Stimulated activated CD8-positive, alpha-beta memory T cell treated with anti-CD3 and anti-CD28 coated beads, Interleukin-2, amount 100 ng/mL, for 48 hours (primary cell): ENCODE measurements around the gene ARRDC5.
A peak's percentile ranks its signal among the peaks of the same experiment; 100 is the strongest.
"Not testable (repeated sequence)": the region's sequence is repeated elsewhere in the genome, so short reads cannot be mapped to it uniquely, and the experiment has no call there.

ENCODE experiments used
- DNase-seq, 2 donors: peaks; one replicate each; pipeline ENCODE4 v3.0.0-alpha.2; 2020; ENCODE audit warnings: low read depth in 2 of 2

ARRDC5 gene

DNA sequence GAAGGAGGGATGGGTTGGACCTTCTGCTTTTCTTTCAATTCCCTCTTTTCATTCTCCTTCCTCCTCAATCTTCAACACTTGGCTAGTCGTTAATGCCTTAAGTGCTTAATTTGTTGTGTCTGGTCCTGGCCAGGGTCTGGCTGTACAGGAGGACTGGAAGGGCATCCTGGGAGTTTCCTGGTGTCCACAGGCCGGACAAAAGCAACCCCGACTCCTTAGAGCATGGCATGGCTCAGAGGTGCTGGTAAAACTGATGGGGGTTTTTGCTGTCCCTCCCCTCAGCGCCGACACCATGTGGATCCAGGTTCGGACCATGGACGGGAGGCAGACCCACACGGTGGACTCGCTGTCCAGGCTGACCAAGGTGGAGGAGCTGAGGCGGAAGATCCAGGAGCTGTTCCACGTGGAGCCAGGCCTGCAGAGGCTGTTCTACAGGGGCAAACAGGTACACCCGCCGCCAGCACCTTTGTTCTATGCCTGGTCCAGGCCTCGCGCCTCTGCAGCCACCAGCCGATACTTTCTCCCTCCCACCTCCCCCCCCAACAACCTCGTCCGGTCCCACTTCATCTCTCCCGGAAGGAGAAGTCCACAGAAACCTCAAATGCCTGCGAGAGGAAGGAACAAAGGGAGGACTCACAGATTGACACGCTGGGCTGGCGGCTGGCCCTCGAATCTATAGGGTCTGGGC lies 8.0 kb upstream of the ARRDC5 start:
- DNase-seq, result no peak

DNA sequence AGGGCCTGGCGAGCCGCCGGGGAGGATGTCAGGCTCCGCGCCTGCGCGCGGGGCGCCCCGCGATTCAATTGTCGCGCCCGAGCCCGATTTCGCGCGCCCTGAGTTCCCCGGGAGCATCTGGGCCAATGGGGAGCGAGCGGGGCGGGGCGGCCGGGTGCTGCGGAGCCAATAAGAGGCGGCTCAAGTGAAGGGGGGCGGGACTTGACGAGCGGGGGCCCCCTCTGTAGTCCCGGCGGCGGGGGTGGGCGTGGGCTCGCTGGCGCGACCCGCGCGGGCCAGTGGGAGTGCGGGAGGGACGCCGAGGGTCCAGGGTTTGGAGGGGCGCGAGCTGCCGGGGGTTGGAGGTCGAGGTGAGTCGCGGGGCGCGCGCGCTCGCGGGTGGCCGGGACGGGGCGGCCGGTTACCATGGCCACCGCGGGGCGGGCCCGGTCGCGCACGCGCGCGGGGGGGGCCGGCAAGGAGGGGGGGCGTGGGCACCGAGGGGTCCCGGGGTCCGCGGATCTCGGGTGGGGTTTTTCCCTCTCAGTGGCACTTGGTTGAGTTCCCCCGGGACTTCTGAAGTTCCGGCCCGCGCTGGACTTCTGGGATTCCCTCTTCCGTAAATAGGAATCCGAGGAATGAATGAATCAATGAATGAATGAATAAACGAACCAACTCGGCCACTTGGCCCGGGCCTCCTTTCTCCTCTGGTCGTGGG lies 7.3 kb upstream of the ARRDC5 start:
- DNase-seq, result peak; percentile 93 to 96

DNA sequence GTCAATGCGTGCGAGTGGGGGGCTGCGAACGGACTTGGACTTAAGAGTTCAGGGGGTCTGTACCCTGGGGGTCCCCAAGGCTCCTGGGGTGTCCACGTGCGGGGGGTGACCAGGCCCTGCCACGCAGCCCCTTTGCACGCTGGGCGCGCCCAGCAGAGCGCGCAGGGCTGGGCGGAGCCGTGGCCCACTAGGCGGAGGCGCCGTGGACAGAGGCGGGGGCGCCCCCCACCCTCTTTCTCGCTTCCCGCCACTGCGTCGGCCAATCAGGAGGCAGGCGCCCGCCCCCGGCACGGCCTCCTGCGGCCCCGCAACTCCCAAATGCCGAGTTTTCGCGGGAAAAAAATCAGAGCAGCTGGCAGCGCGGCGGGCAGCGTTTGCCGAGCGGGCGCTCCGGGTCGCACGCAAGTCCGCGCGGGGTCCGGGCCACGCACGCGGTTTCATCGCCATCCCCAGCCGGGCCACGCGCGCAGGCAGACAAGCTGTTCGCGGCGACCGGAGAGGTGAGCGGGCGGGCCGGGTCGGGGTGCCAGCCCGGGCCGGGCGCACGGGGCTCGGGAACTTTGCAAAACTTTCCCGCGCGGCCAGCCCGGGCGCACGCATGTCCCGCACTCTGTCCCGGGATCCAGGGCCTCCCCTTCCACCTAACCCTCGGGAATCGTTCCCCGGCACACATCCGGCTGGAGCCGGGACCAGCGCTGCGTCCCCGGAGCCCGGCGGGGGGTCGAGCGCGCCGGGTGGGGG lies 6.6 kb upstream of the ARRDC5 start, which contains the start of gene UHRF1:
Gene UHRF1, plus strand, starts transcription at position 346 of the 741 bp plus-strand sequence. CDS start 1,385 bp downstream, outside the sequence.
- DNase-seq, result peak; percentile 76 to 77

DNA sequence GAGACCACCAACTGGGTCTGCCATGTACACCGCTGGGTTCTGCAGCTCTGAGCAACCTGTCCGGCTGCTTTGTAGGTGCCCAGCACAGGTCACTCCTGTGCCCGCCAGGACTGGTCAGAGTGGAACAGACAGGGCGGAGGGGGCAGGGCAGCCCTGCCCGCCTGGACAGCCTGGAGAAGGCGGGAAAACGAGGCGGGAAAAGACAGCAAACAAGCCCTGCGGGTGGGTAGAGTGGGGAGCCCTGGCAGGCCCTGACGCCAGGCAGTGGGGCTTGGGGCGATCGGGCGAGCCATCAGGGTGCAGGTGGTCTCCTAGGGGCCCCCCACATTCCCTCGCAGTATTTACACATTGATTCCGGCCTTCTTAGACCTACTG lies 6.1 kb upstream of the ARRDC5 start:
- DNase-seq, result no peak

DNA sequence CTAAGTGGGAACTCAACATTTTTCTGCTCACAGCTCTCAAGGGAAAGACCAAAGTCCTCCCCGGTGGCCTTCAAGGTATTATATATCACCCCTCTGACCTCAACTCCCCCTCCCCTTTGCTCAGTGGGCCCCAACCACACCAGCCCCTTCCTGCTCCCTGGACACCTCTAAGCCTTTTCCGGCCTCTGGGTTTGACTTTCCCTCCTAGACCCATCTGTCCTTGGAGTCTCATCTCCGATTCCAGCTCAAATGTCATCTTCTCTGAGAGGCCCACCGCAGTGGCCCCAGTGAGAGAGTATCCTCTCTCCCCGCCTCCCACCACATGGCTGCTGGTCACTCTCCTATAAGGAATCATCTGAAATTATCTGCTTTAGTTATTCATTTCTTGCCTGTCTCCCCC lies 5.7 kb upstream of the ARRDC5 start:
- DNase-seq, result no peak

DNA sequence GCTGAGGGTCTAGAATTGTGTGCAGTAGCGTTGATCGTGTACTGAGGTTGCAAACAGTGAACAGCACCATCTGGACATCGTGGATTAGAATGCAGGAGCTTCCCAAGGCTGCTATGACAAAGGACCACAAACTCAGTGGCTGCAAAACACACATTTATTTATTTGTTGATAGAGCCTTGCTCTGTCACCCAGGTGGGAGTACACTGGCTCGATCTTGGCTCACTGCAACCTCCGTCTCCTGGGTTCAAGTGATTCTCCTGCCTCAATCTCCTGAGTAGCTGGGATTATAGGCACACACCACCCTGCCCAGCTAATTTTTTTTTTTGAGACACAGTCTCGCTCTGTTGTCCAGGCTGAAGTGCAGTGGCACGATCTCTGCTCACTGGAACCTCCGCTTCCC lies 4.3 kb upstream of the ARRDC5 start:
- DNase-seq, result no peak

DNA sequence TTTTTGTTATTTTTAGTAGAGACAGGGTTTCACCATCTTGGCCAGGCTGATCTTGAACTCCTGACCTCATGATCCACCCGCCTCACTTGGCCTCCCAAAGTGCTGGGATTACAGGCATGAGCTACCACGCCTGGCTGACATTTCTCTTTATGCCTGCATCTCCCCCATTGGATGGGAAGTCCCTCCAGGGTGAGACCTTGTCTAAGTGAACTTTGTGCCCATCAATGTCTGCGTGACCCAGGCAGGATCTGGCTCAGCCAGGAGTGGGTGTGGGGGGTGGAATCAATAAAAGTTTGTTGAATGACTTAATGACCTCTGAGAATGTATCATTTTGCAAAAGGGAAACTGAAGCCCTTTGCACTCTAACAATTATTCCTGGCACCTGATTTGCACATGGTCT lies 1.8 kb upstream of the ARRDC5 start:
- no peak for DNase-seq

DNA sequence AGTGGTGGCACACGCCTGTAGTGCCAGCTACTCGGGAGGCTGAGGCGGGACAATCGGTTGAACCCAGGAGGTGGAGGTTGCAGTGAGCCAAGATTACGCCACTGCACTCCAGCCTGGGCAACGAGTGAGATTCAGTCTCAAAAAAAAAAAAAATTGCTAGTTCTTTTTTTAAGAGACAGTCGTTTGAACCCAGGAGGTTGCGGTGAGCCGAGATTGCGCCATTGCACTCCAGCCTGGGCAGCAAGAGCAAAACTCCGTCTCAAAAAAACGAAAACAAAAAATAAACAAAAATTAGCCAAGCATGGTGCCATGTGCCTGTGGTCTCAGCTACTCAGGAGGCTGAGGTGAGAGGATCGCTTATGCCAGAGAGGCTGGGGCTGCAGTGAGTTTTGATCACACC lies 1.8 kb downstream of the ARRDC5 start:
- DNase-seq, result not testable (repeated sequence)

DNA sequence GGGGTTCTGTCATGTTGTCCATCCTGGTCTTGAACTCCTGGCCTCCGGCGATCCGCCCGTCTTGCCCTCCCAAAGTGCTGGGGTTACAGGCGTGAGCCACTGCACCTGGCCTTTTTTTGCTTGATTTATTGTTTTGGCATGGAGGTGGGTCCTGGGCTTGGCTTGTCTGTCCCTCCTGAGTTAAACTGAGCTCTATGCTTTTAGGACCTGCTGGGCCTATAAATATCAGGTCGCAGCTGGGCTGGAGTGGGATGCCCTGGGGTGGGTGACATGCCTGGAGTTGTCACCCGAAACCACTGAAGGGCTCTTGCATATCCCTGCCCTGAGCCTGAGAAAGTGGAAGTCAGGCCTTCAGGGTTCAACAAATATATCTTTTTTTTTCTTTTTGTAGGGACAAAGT lies 5.5 kb downstream of the ARRDC5 start:
- DNase-seq, result no peak

DNA sequence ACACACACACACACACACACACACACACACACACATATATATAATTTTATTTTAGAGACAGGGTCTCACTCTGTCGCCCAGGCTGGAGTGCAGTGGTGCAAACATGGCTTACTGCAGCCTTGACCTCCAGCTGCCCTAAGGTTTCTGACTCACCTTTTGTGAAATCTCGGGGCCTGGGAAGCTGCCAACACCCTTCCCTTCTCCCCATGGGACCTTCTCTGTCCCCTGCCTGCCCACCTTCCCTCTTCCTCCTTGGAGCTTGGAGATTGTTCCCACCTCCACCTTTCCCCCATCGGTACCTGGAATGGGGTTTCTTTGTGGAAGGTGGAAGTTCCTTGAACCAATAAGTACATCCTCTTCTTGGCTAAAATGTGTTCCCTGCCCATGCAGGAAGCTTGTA lies 6.3 kb downstream of the ARRDC5 start:
- DNase-seq, result no peak

DNA sequence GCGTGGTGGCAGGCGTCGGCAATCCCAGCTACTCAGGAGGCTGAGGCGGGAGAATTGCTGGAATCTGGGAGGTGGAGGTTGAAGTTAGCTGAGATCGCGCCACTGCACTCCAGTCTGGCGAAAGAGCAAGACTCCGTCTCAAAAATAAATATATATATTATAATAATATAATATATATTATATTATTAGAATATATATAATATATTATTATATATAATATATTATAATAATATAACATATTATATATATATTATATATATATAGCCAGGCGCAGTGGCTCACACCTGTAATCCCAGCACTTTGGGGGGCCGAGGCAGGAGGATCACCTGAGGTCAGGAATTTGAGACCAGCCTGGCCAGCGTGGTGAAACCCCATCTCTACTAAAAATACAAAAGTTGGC lies 9.7 kb downstream of the ARRDC5 start:
- not testable (repeated sequence) for DNase-seq

DNA sequence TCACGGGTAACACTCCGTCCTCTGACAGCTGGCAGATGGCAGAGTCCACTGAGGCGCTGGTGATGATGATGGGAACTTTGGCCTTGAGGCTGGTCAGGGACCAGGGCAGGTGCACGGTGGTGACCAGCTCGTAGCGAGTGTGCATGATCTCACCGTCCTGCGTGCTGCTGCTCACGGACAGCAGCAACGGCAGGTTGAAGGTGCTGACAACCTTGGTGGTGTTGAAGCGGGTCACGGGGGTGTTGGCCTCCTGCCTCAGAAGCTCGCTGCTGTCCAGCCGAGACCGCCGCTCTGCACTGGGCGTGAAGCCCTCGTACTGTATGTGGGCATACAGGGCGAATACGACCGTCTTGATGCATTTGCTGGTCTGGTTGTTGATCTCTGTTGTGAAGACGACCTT lies 11.6 kb downstream of the ARRDC5 start:
- no peak for DNase-seq

DNA sequence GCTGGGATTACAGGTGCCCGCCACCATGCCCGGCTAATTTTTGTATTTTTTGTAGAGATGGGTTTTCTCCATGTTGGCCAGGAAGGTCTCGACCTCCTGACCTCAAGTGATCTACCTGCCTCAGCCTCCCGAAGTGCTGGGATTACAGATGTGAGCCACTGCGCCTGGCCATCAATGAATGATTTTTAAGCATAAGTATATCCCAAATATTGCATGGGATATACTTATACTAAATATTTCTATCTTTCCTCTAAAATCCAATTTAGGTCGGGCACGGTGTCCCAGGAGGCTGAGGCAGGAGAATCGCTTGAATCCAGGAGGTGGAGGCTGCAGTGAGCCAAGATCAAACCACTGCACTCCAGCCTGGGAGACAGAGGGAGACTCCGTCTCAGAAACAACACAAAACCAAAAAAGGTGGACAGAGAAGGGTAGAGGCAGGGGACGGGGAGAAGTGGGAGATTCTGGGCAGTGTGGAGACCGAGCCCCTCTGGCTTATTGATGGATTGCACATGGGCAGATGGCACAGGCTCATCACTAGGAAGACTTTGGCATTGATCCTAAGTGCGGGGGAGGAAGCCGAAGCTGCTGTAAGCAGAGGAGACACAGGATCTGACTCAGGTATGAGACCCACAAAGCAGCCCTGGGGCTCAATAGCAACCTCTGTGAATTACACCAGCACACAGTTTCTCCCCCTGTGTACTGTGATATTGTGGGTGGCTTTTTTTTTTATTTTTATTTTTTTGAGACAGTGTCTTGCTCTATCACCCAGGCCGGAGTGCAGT lies 13.5 kb downstream of the ARRDC5 start:
- DNase-seq, result no peak

DNA sequence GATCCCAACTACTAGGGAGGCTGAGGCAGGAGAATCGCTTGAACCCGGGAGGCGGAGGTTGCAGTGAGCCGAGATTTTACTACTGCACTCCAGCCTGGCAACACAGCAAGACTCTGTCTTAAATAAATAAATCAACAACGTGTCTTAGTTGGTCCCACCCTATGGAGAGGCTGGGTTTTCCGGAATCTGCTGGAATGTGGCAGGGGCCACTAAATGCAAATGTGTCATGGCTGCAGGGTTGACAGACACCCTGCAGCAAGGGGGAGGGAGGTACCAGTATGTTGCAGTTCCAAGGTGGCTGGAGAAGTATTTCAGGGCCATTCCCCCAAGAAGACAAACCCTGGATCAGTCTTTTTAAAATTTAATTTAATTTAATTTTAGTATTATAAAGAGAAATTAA lies 14.9 kb downstream of the ARRDC5 start:
- not testable (repeated sequence) for DNase-seq

DNA sequence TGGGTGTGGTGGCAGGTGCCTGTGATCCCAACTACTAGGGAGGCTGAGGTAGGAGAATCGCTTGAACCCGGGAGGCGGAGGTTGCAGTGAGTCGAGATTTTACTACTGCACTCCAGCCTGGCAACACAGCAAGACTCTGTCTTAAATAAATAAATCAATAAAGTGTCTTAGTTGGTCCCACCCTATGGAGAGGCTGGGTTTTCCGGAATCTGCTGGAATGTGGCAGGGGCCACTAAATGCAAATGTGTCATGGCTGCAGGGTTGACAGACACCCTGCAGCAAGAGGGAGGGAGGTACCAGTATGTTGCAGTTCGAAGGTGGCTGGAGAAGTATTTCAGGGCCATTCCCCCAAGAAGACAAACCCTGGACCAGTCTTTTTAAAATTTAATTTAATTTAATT lies 17.7 kb downstream of the ARRDC5 start:
- not testable (repeated sequence) for DNase-seq

DNA sequence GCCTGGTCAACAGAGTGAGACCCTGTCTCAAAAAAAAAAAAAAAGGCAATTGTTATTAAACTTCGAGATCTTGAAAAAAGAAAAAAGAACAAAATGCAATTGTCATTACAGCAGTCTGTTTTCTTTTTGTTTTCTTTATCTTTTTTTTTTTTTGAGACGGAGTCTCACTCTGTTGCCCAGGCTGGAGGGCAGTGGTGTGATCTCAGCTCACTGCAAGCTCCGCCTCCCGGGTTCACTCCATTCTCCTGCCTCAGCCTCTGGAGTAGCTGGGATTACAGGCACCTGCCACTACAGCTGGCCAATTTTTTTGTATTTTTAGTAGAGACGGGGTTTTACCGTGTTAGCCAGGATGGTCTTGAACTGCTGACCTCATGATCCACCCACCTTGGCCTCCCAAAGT lies 19.8 kb downstream of the ARRDC5 start:
- not testable (repeated sequence) for DNase-seq

DNA sequence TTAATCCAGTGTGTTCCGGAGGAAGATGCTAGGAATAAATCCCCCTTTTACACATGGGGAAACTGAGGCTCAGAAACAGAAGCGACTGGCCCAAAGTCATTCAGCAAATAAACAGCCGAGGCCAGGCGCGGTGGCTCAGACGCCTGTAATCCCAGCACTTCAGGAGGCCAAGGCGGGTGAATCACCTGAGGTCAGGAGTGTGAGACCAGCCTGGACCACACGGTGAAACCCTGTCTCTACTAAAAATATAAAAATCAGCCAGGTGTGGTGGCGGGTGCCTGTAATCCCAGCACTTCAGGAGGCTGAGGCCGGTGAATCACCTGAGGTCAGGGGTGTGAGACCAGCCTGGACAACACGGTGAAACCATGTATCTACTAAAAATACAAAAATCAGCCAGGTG lies 23.7 kb downstream of the ARRDC5 start:
- DNase-seq, result no peak

DNA sequence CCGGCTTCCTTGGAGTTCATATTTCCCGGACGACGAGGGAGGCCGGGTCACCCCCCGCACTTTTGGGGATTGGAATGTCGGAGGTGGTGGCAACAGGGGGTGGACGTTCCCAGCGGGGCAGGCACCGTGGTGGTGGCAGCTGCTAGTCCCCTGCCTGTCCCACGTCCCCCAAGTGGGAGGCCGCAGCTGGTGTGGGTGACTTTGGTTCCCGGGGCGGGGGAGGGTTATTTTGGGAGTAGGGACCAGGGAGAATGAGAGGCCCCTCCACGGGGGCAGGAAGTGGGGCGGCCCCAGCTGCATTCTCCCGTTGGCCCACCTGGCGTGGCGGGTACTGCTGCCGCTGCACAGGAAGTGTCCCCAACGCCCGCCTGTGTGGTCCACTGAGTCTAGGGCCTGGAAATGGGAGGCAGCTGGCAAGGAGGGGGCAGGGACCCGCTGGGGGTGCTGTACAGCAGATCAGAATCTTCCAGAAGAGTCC lies 24.2 kb downstream of the ARRDC5 start:
- DNase-seq, result no peak

DNA sequence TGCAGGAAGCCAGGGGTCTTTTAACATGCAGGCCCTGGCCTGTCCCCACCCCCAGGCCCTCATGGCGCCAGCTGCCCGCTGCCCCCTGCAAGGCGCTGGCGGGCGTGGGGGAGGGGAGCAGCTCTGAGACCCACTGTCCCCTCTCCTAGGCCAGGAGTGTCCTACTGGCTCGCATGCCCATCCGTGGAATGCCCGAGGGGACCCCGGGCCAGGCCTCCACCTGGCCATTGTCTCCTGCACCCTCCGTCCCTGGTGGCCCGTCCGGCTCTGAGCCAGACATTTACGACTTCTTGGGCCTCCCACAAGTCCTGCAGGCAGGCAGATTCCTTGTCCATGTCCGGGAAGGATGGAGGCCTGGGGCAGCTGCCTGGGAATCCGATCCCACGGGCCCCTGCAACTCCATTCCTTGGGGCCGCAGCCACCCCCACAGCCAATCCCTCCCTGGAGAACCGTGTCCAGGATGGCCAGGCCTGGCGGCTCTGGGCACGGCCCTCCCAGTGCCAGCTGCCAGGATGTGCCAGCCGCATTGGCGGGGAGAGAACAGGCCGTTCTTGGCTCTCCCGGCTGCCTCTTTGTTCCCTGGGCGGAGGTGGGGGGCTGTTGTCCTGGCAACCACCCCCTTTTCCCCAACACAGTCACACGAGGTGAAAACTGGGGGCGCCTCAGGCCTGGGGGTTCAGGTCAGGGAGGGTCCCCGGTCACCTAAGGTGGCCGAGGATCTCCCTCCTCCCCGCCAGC lies 24.8 kb downstream of the ARRDC5 start:
- no peak for DNase-seq

DNA sequence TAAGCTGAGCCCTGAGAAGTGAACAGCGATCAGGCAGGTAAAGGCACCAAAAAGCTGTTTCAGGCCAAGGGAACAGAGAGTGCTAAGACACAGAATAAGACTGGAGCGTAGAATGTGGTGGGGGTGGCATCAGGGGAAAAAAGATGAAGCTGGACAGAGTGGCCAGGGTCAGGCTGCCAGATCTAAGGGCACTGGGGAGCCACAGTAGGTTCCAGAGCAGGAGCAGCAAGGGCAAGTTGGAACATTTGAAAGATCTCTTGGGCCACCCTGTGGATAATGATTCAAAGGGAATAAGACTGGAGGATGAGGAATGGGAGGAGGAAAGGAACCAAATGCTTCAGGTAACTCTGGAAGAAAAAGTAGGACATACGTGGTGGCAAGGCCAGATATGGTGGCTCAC lies 28.8 kb downstream of the ARRDC5 start:
- DNase-seq, result no peak

DNA sequence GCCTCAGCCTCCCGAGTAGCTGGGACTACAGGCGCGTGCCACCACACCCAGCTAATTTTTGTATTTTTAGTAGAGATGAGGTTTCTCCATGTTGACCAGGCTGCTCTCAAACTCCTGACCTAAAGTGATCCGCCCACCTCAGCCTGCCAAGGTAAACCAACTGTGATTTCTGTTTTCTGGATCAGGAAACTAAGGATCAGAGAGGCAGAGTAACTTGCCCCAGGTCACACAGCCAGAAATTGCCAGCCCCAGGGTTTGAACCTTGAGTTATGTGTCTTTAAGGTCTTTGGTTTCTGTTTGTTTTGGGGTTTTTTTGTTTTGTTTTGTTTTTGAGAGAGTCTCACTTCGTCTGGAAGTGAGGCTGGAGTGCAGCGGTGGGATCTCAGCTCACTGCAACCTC lies 31.0 kb downstream of the ARRDC5 start:
- DNase-seq, result no peak
